ENCODE measurements around the gene TUT7. TPM values are rescaled to one million over a fixed set of nuclear protein-coding genes. Genes with fewer than 3 reads are reported as not detected.
"Not testable (repeated sequence)": the region's sequence is repeated elsewhere in the genome, so short reads cannot be mapped to it uniquely, and the experiment has no call there.

The TUT7 gene
- total RNA-seq, 1 experiment from 2014 or later, result 13.1 TPM

DNA sequence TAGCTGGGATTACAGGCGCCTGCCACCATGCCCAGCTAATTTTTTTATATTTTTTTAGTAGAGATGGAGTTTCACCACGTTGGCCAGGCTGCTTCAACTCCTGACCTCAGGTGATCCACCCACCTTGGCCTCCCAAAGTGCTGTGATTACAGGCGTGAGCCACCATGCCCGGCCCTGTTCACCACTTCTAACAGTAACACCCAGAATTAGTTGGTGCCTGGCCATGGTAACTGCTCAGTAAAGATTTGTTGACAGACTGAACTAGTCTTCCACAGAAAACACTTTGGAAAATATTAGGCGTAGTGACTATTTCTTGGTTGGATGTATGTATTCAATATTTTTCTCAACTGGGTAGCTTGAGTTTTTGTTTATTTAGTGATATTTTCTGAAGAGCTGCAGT is 24.0 kb downstream of the TUT7 start:
- no peak overlapping the region for H3K4me3 ChIP-seq (ENCODE audit: insufficient read depth, low read depth, low read length)
- DNase-seq, result no peak

DNA sequence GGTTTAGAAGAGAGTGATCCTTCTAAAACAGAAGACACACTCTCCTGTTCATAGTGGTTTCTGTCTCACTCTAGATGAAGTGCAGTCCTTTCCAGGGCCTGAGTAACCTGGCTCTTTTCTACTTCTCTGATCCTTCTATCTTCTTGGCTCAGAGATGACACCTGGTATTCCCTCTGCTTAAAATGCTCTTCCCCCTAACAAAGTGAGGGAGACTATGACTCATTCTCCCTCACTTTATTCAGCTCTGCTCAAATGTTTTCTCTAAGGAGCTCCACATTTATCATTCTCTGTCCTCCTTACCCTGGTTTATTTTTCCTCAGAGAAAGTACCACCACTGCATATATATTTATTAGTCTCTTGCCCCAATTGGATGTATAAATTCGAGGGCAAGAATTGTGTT is 24.6 kb downstream of the TUT7 start:
- Histone ChIP-seq H3K4me3 (ENCODE audit: insufficient read depth, low read depth, low read length) (no peak overlapping the region), H3K36me3 (replicated peaks; ENCODE audit: control insufficient read depth, insufficient read depth, low read length) (peaks cover 1% of the 10 kb centered on the region), H3K27me3 (ENCODE audit: control insufficient read depth, insufficient read depth, low read length) (no peaks in the 10 kb centered on the region)
- DNase-seq, result no peak

More for the DNA sequence above, 24.0 kb downstream of the TUT7 start:
- Histone ChIP-seq H3K36me3 (replicated peaks; ENCODE audit: control insufficient read depth, insufficient read depth, low read length) (peaks cover 1% of the 10 kb centered on the region), H3K27me3 (ENCODE audit: control insufficient read depth, insufficient read depth, low read length) (no peaks in the 10 kb centered on the region)

DNA sequence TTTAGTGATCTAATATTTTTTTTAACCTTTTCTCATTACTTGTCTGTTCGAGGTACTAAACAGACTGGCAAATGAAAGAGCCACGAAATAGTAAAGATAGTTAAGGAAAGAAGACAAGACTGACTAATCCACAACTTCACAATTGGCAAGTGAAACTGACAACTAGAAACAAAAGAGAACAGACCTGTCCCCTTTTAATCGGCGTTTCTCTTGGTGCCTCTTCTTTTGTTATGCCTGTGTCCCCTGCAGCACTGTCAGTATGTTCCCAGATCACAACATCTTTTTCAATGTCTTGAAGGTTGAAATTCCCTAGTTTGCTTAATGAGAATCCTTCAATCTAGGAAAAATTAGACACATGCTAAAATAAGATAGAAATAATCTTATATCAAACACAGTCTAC is 26.1 kb downstream of the TUT7 start:
- no peak for DNase-seq
- Histone ChIP-seq H3K36me3 (replicated peaks; ENCODE audit: control insufficient read depth, insufficient read depth, low read length) (peaks cover 1% of the 10 kb centered on the region), H3K27me3 (ENCODE audit: control insufficient read depth, insufficient read depth, low read length) (no peaks in the 10 kb centered on the region), H3K4me3 (ENCODE audit: insufficient read depth, low read depth, low read length) (no peak overlapping the region)

DNA sequence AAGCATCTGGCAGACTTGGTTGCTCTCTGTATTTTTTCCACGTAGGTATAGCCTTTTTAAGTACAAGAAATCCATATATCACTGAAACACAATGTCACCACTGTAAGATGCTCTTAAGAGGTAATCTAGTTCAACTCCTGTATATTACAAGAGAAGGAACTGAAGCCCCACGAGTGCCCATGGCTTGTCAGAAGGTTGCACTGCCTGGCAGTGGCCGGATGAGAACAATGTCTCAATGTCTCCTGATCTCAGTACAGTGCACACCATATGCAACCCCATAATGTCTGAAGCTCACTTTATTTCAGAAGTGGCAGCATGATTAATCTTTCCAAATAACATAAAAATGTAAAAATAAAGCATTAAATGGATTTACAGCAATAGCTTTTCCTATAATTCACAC is 27.7 kb downstream of the TUT7 start:
- Histone ChIP-seq H3K27me3 (ENCODE audit: control insufficient read depth, insufficient read depth, low read length) (no peaks in the 10 kb centered on the region), H3K36me3 (replicated peaks; ENCODE audit: control insufficient read depth, insufficient read depth, low read length) (peaks cover 4% of the 10 kb centered on the region), H3K4me3 (ENCODE audit: insufficient read depth, low read depth, low read length) (no peak overlapping the region)
- DNase-seq, result no peak

DNA sequence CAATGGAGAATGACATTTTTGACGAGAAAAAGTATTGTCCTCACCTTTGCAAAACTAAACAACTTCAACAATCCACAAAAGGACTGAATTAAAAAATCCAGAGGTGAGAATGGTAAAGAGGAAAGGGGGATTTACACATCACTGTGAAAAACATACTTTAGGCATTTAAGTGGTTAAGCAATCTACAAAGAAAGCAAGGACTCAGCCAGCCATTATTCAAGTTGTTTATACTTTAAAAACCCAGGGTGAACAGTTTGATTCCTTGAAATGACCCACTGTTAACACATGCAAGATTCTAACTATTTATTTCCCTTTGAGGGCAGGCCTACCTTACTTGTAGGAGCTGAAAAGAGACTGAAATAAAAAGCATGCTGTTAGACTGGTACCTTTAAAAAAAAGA is 29.3 kb downstream of the TUT7 start:
- Histone ChIP-seq H3K36me3 (replicated peaks; ENCODE audit: control insufficient read depth, insufficient read depth, low read length) (peaks cover 5% of the 10 kb centered on the region), H3K4me3 (ENCODE audit: insufficient read depth, low read depth, low read length) (no peak overlapping the region), H3K27me3 (ENCODE audit: control insufficient read depth, insufficient read depth, low read length) (no peaks in the 10 kb centered on the region)
- no peak for DNase-seq

DNA sequence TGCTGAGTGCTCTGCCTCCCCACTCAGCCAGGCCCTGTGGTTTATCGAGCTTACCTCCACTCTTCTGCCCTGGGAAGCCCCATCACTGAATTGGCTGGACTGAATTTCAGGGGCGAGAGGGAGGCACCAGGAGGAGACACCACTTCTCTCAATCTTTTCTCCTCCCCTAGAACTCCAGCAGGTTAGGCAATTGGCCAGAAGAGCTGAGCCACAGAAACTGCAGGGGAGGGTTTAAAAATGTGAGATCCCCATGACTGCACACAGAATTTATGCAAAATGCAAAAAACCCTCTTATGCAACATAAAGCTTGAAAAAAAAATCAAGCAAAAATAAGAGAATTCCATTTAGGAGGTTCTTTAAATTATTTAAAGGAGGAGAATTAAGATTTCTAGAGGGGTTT is 29.9 kb downstream of the TUT7 start:
- Histone ChIP-seq H3K36me3 (replicated peaks; ENCODE audit: control insufficient read depth, insufficient read depth, low read length) (peaks cover 5% of the 10 kb centered on the region), H3K4me3 (ENCODE audit: insufficient read depth, low read depth, low read length) (no peak overlapping the region)
- DNase-seq, result no peak

DNA sequence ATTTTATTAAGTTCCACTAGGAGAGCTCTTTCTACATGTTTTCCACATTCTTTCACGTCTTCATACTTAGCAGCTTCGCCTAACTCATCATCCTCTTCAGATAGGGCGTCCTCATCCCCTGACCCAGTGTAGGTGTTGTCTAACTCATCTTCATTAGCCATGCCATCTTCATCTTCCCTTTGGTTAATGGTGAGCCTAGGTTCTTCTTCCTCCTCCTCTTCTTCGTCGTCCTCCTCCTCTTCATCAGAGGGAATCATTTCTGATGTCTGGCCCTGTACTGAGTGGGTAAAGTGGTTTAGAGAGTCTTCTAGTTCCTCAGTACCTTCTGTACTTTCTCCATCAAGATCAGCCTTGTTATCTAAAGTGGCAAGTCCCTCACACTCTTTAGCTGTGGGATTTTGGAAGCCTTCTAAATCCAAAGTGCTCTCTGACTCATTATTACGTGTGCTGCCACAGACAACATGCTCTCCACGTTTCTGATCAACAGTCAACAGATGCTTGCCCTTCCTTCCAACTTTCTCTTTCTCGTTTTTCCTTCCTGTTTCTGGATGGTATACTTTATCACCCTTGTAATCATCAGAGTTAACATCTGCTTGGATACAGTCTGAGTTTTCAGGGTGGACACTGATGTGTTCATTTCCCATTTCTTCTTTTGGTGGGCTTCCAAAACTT is 31.1 kb downstream of the TUT7 start:
- DNase-seq, result no peak
- H3K4me3 ChIP-seq (ENCODE audit: insufficient read depth, low read depth, low read length), result no peak overlapping the region
- H3K36me3 ChIP-seq (replicated peaks; ENCODE audit: control insufficient read depth, insufficient read depth, low read length), result peaks cover 7% of the 10 kb centered on the region
- no peaks in the 10 kb centered on the region for H3K27me3 ChIP-seq (ENCODE audit: control insufficient read depth, insufficient read depth, low read length)

More for the DNA sequence above, 29.9 kb downstream of the TUT7 start:
- H3K27me3 ChIP-seq (ENCODE audit: control insufficient read depth, insufficient read depth, low read length), result no peaks in the 10 kb centered on the region

DNA sequence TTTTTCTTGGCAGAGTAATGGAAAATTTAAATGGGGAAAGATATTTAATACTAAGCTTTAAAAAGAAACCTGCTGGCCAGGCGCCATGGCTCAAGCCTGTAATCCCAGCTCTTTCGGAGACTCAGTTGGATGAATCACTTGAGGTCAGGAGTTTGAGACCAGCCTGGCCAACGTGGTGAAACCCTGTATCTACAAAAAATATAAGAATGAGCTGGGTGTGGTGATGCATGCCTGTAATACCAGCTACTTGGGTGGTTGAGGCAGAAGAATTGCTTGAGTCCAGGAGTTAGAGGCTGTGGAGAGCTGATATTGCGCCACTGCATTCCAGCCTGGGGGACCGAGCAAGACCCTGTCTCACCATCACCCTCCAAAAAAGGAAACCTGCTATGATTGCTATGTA is 32.8 kb downstream of the TUT7 start:
- no peak for DNase-seq
- Histone ChIP-seq H3K4me3 (ENCODE audit: insufficient read depth, low read depth, low read length) (no peak overlapping the region), H3K36me3 (replicated peaks; ENCODE audit: control insufficient read depth, insufficient read depth, low read length) (peaks cover 8% of the 10 kb centered on the region), H3K27me3 (ENCODE audit: control insufficient read depth, insufficient read depth, low read length) (no peaks in the 10 kb centered on the region)

DNA sequence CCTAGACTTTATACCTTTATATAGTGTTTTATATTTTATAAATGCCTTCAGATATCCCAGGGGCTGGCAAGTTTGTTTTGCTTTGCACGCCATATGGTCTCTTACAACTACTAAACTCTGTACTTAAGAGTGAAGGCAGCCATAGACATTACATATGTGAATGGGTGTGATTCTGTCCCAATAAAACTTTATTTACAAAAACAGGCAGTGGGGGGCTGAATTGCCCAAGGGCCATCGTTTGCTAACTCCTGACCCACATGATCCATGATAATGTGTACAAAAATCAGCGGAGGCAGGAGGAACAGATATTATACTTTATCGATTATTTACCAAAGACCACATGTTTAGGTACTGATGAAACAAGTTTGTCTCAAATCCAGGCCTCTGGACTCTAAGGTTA is 36.0 kb downstream of the TUT7 start:
- Histone ChIP-seq H3K36me3 (replicated peaks; ENCODE audit: control insufficient read depth, insufficient read depth, low read length) (peaks cover 10% of the 10 kb centered on the region), H3K27me3 (ENCODE audit: control insufficient read depth, insufficient read depth, low read length) (no peaks in the 10 kb centered on the region), H3K4me3 (ENCODE audit: insufficient read depth, low read depth, low read length) (no peak overlapping the region)
- no peak for DNase-seq

DNA sequence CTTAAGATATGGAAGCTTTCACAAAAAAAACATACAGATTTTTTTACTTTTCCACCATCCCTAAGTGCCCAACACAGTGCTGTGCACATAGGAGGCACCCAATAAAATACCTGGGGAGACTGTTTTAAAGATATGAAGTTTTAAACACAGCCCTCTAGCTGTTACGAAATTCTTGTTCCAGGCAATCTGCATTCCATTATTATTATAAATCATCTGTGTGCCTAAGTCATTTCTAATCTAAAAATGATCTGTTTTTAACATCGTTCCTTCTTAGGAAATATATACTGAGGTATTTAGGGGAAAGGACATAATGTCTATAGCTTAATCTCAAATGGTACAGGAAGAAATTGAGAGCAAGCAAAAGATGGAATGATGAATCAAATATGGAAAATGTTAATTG is 39.1 kb downstream of the TUT7 start:
- no peak for DNase-seq
- Histone ChIP-seq H3K27me3 (ENCODE audit: control insufficient read depth, insufficient read depth, low read length) (no peaks in the 10 kb centered on the region), H3K4me3 (ENCODE audit: insufficient read depth, low read depth, low read length) (no peak overlapping the region), H3K36me3 (replicated peaks; ENCODE audit: control insufficient read depth, insufficient read depth, low read length) (peaks cover 7% of the 10 kb centered on the region)

DNA sequence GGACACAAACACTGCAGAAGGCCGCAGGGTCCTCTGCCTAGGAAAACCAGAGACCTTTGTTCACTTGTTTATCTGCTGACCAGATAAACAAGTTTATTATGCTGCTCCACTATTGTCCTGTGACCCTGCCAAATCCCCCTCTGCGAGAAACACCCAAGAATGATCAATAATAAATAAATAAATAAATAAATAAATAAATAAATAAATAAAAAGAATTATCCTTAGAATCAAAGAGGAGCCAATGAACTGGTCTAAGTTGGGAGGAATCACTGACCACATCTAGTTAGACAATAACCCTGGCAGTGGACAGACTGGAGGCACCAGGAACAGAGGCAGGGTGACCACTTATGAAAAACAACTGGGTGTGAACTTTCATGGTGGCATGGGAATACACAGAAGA is 41.3 kb downstream of the TUT7 start:
- DNase-seq; H3K27me3 ChIP-seq (ENCODE audit: control insufficient read depth, insufficient read depth, low read length); H3K36me3 ChIP-seq (replicated peaks; ENCODE audit: control insufficient read depth, insufficient read depth, low read length); H3K4me3 ChIP-seq (ENCODE audit: insufficient read depth, low read depth, low read length): not testable (repeated sequence)

DNA sequence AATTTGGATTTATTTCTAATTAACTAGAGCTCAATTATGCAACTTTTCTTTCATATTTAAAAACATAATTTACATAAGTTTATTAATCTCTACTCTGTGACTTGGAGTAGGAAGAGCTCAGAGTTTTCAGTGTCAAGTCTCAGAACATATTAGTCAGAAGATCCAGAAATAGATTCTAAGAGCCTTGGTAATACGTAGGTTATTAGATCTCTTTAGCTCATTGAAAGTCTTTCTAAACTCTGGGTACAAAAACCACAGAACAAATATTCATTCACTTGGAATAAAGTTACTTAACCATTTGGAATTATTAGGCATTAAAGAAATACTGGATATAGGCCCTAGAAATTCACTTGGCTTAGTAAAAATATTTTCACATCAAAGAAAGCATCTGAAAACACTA is 45.5 kb downstream of the TUT7 start:
- H3K36me3 ChIP-seq (replicated peaks; ENCODE audit: control insufficient read depth, insufficient read depth, low read length), result peaks cover 3% of the 10 kb centered on the region
- H3K27me3 ChIP-seq (ENCODE audit: control insufficient read depth, insufficient read depth, low read length), result no peaks in the 10 kb centered on the region
- no peak for DNase-seq
- no peak overlapping the region for H3K4me3 ChIP-seq (ENCODE audit: insufficient read depth, low read depth, low read length)

DNA sequence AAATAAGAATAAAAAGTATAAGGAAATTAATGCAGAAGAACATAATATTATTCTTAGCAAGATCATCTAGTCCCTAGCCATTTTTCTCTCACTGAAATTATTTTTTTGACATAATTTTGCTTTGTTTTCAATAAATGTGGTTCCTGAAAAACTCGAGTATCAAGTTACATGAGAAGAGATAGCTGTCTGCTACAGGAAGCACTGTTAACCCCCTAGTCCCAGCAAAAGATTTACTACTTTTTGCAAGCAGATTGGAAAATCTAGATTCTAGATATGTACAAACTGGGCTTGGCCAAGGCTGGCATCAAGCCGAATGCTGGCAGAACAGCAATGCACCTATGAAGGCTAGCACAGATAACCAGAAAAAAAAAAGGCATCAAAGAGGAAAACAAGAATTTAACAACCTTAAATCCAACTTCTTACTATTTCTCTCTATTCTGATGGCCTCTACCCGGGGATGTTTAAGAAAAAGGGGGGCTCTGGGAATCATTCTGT is 49.9 kb downstream of the TUT7 start:
- DNase-seq, result peak; percentile 13
- Histone ChIP-seq H3K4me3 (ENCODE audit: insufficient read depth, low read depth, low read length) (no peak overlapping the region), H3K36me3 (replicated peaks; ENCODE audit: control insufficient read depth, insufficient read depth, low read length) (peaks cover 8% of the 10 kb centered on the region), H3K27me3 (ENCODE audit: control insufficient read depth, insufficient read depth, low read length) (no peaks in the 10 kb centered on the region)

DNA sequence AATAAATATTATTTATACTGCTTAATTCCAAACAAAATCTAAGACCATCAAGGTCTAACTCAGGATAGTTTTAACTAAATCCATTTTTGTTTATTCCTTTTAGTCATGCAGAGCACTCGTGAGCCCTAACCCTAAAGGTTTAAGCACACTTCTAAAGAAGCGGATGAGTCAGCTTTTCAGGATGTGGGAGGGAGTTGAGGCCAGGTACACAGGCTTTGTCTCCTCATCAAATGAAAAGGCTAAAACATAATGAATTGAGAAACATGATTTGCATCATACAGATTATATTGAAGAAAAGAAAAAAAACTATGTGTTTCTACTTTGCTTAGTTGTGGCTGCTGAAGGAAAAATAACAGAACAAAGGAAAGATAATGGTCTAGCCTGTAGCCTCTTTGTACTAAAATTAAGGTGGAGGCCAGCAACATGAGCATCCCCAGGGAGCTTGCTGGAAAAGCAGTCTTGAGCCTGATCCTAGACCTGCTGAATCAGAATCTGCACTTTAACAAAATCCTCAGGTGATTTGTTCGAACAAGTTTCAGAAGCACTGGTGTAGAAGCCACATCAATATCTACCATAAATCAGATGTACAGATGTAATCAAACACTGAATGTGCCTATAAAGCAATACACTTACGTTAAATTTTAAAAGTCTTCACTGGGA is 50.8 kb downstream of the TUT7 start:
- H3K27me3 ChIP-seq (ENCODE audit: control insufficient read depth, insufficient read depth, low read length), result no peaks in the 10 kb centered on the region
- peaks cover 9% of the 10 kb centered on the region for H3K36me3 ChIP-seq (replicated peaks; ENCODE audit: control insufficient read depth, insufficient read depth, low read length)
- DNase-seq, result peak; percentile 44
- H3K4me3 ChIP-seq (ENCODE audit: insufficient read depth, low read depth, low read length), result no peak overlapping the region

DNA sequence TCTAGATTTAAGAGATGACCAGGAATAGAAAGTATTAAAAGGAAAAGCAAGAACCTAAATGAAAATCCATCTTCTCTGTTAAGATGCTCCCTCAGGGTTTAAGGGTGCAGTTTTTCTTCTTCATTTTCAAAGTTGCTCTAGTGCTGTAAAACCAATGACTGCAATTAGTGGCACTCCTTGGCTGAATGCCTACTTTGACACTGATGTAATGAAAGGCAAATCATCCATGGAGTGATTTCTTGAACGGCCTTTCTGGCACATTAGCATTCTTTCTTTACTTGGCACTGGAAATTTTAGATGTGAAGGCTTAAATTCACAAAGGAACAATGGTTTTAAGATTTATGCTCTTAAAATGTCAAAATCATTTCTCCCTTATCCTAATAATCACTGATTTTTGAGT is 52.5 kb downstream of the TUT7 start:
- Histone ChIP-seq H3K36me3 (replicated peaks; ENCODE audit: control insufficient read depth, insufficient read depth, low read length) (peaks cover 9% of the 10 kb centered on the region), H3K4me3 (ENCODE audit: insufficient read depth, low read depth, low read length) (no peak overlapping the region)
- no peak for DNase-seq

More for the DNA sequence above, 52.5 kb downstream of the TUT7 start:
- H3K27me3 ChIP-seq (ENCODE audit: control insufficient read depth, insufficient read depth, low read length), result no peaks in the 10 kb centered on the region

All from H7 (cell line).